ENCODE results near the gene PDE4D. TPM values are rescaled to one million over a fixed set of nuclear protein-coding genes. Genes with fewer than 3 reads are reported as not detected.

The PDE4D gene
- total and polyA plus RNA-seq, 12 donors: 1.2 to 18.9 (median 2.1) TPM

- Histone ChIP-seq H3K9me3 (replicated peaks in 1 of 3) (no peaks in the 10 kb centered on the region), H3K27ac (no peak overlapping the region), H3K27me3 (no peaks in the 10 kb centered on the region), H3K36me3 (replicated peaks in 1 of 2) (no peaks in the 10 kb centered on the region), H3K4me3 (no peak overlapping the region), H3K4me1 (replicated peaks in 1 of 2) (no peaks in the 10 kb centered on the region)
- TF ChIP-seq CTCF (IDR thresholded peaks at IDR 0.05) (no peak), POLR2A (IDR thresholded peaks at IDR 0.05) (no peak)
- WGBS, 4 donors: 28 to 43% (median 39%) methylated on average over 2 of the region's 2 CpGs
- no peak for DNase-seq
- intact Hi-C loops (cut with DNase I): no loop called here
Observed at GRCh38 chr5:59622848-59623247, 270.7 kb downstream of the PDE4D start.

GRCh38 chr5:59621477-59621876 is 272.0 kb downstream of the PDE4D start:
- TF ChIP-seq CTCF (IDR thresholded peaks at IDR 0.05) (no peak), POLR2A (IDR thresholded peaks at IDR 0.05) (no peak)
- H3K4me3 ChIP-seq: no peak overlapping the region
- intact Hi-C loops (cut with DNase I): no loop called here
- no peaks in the 10 kb centered on the region for H3K4me1 ChIP-seq (replicated peaks in 1 of 2)
- no peak overlapping the region for H3K27ac ChIP-seq
- H3K27me3 ChIP-seq: no peaks in the 10 kb centered on the region
- no peaks in the 10 kb centered on the region for H3K36me3 ChIP-seq (replicated peaks in 1 of 2)
- no peak for DNase-seq
- no peaks in the 10 kb centered on the region for H3K9me3 ChIP-seq (replicated peaks in 1 of 3)

- no peaks in the 10 kb centered on the region for H3K9me3 ChIP-seq (replicated peaks in 1 of 3)
- H3K27ac ChIP-seq: no peak overlapping the region
- H3K27me3 ChIP-seq: no peaks in the 10 kb centered on the region
- no peak for TF ChIP-seq POLR2A (IDR thresholded peaks at IDR 0.05)
- no peak for TF ChIP-seq CTCF (IDR thresholded peaks at IDR 0.05)
- intact Hi-C loops (cut with DNase I): no loop called here
- H3K4me1 ChIP-seq (replicated peaks in 1 of 2): no peaks in the 10 kb centered on the region
- no peaks in the 10 kb centered on the region for H3K36me3 ChIP-seq (replicated peaks in 1 of 2)
- no peak overlapping the region for H3K4me3 ChIP-seq
- DNase-seq: no peak
Observed at GRCh38 chr5:59620535-59621212, 272.9 kb downstream of the PDE4D start.

- Histone ChIP-seq H3K4me1 (replicated peaks in 1 of 2) (no peaks in the 10 kb centered on the region), H3K27ac (no peak overlapping the region), H3K9me3 (replicated peaks in 1 of 3) (no peaks in the 10 kb centered on the region), H3K36me3 (replicated peaks in 1 of 2) (no peaks in the 10 kb centered on the region), H3K27me3 (no peaks in the 10 kb centered on the region), H3K4me3 (no peak overlapping the region)
- intact Hi-C loops (cut with DNase I): no loop called here
- WGBS, 4 donors: 87 to 92% (median 90%) methylated on average over 3 of the region's 3 CpGs
- TF ChIP-seq CTCF (IDR thresholded peaks at IDR 0.05) (no peak), POLR2A (IDR thresholded peaks at IDR 0.05) (no peak)
- no peak for DNase-seq
Observed at GRCh38 chr5:59618644-59619043, 274.9 kb downstream of the PDE4D start.
